GM23338 (cell line): ENCODE measurements around the gene TSPYL2.

Source experiments
- CREB1 ChIP-seq: fragments of 250-450 bp; sonication (Bioruptor Pico); IDR thresholded peaks from 2 replicates; pipeline ENCODE4 v1.5.0; 2020; ENCODE audit warnings: low read depth, mild to moderate bottlenecking, moderate library complexity
- CTCF ChIP-seq, 2 experiments: fragments of 200-600 bp in 1 of 2; sonication (generic) in 1 of 2; conservative IDR thresholded peaks; 2 replicates each; pipeline versions ENCODE4 v1.5.1 to v1.6.1; 2016 to 2017; ENCODE audit warnings: antibody characterized with exemption in 2 of 2, low read depth in 2 of 2, mild to moderate bottlenecking in 2 of 2, moderate library complexity in 1 of 2
- EZH2 ChIP-seq: fragments of 200-600 bp; sonication (generic); IDR thresholded peaks from one replicate; pipeline ENCODE4 v1.8.0; 2017; ENCODE audit warnings: antibody characterized with exemption, mild to moderate bottlenecking, low read depth; ENCODE audit not compliant: unreplicated experiment
- POLR2AphosphoS5 ChIP-seq: IDR thresholded peaks from 2 replicates; pipeline ENCODE4 v1.6.1; 2016; ENCODE audit warnings: antibody characterized with exemption, low read depth
- REST ChIP-seq: IDR thresholded peaks from one replicate; pipeline ENCODE4 v1.6.1; 2018; ENCODE audit warnings: antibody characterized with exemption; ENCODE audit not compliant: unreplicated experiment
- STAT1 ChIP-seq: IDR thresholded peaks from one replicate; pipeline ENCODE4 v1.6.1; 2016; ENCODE audit warnings: antibody characterized with exemption; ENCODE audit not compliant: unreplicated experiment

- no peak for TF ChIP-seq CTCF (conservative IDR thresholded peaks at IDR 0.05; ENCODE audit: low read depth in 2 of 2)
- no peak for TF ChIP-seq POLR2AphosphoS5
- TF ChIP-seq CREB1: no peak
- TF ChIP-seq REST: no peak
- no peak for TF ChIP-seq STAT1
- TF ChIP-seq EZH2: no peak
Measured at GRCh38 chrX:53135581-53135980, 53.4 kb downstream of the TSPYL2 start.
